Mesenteric fat pad (tissue), 1 donor: ENCODE data around the gene GAL. TPM values are rescaled to one million over a fixed set of nuclear protein-coding genes. Genes with fewer than 3 reads are reported as not detected.

Experiments
- DNase-seq: peaks from one replicate; pipeline ENCODE4 v3.0.0-alpha.2; 2020; ENCODE audit warnings: low spot score
- total RNA-seq: library from RNA; stranded (reverse); fragmentation: NEBNext Ultra II Directional; extraction: Animal tissue kit (Norgen Biotek cat#: 25700); gene quantifications from one replicate; pipeline ENCODE4 v1.2.1, GENCODE V29; 2021
- donor health status: DM: yes; HTN: yes; CAD: no.

GAL gene
- total RNA-seq, 1 donor from 2014 or later, result 1.4 TPM

DNA sequence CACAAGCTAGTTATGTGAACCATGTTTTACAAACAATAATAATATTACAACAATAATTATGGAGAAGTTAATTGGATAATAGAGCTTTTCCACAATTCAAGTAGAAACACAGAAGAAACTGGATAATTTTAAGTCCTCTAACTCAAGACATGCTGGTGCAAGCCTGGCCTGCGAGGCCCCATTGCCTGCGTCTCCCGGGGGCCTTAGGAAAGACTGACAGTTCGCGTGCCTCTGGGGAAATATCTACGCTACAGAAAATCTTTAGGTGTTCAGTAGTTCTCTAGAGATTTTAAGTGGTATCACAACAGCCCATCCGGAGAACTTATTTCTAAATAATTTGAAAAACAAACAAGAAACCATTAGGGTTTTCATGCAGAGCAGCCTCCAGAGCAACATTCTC is 23.2 kb downstream of the GAL start:
- DNase-seq, result peak; percentile 80

GRCh38 chr11:68709062-68709461 is 24.7 kb downstream of the GAL start:
- no peak for DNase-seq

DNA sequence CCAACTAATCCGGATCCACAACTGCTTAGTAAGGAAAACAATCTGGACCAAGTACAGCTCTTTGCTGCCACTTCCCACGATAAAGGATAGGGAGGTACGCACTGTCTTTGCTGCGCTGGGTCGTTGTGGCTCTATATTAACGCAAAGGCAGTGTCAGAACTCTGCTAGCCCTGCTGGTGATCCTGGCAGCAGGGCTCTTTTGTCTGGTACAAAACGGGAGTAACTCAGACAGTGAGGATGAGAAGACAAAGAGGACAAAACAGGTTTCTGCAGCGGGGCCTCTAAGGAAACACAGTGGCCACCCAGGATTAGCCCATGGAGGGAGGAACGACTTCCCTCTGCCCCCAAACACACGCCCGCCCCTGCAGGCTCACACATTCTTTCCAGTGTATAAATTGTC is 26.1 kb downstream of the GAL start:
- no peak for DNase-seq

DNA sequence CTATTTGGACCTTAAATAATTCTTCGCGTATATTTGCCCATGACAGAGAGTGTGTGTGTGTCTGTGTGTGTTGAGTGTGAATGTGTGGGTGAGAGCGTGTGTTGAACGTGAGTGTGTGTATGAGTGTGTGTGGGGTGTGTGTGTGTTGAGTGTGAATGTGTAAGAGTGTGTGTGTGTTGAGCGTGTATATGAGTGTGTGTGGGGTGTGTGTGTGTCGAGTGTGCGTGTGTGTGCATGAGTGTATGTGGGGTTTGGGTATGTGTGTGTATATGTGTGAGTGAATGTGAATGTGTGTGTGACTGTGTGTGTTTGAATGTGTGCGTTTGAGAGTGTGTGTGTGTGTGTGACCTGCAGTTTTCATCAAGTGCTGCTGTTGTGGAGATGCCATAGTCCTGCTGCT is 26.8 kb downstream of the GAL start:
- DNase-seq, result no peak

DNA sequence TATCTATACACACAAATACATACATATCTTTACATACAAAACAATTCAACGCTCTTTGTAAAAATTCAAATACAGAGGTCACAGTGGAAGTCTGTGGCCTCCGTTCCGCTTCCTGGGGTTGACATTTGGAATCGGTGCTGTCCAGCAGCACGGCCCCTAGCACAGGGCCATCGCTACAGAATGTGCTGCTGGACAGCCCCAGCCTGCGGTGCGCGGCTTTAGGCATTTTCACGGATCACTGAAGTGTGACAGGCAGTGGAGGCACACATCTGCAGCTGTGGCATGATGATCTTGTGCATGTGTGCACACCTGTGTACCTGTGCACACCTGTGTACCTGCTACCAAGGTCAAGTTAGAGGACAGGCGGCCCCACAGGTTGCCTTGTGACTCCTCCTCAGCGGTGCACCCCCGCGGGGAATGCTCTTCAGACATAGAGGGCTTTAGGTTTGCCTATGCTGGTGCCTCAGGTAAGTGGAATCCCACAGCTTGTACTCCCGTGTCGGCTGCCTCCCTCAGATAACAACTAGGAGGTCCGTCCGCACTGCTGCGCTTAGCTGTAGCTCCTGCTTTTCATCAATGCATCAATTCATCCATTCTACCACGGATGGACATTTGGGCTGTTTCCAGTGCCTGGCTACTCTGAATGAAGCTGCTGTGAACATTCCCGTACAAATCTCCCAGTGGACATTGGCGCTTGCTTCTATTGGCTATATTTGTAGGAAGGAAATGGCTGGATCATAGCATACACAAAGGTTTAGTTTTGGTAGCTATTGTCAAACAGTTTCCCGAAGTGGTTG is 29.9 kb downstream of the GAL start:
- DNase-seq, result no peak

DNA sequence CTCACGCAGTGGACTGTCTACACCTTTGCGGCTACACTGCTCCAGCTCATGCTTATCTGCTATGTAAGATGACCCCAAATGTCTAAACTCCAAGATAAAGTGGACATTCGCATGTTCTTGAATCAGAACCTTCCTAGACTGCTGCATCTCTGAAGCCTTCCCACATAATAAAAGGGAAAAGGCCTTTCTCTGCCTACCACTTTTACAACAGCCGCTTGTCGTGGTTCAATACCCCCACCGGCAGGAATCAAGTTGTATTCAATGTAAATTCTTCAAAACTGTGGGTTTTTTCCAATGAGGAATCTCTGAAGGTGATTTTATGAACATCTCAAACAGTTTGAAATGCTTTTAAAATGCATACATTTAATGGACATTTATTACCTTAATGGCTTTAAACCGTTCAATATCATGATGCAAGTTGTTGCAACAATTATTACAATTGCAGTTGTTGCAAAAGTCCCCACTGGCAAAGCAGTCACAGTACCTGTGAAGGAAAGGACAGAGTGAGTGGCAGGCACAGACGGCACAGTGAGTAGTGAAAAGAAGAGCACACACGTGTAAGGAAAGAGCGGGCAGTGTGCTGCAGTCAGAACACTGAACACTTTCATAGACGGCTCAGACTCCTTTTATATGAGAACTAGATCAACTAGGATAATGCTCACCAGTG is 31.2 kb downstream of the GAL start:
- DNase-seq, result no peak

- no peak for DNase-seq
Observed at GRCh38 chr11:68721075-68721474, 36.7 kb downstream of the GAL start.

DNA sequence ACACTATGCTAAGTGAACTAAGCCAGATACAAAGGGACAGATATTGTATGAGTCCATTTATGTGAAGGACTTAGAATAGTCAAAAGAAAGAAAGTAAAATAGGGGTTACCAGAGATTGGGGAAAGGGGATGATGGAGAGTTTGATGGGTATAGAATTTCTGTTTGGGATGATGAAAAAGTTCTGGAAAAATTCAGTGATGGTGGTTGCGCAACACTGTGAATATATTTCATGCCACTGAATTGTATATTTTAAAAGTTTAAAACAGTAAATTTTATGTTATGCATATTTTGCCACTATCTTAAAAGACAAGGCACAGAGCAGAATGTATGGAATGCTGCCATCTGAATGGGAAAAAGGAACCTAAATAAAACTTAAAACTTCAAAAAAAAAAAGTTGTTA is 37.8 kb downstream of the GAL start:
- no peak for DNase-seq

GRCh38 chr11:68724293-68724692 is 39.9 kb downstream of the GAL start:
- DNase-seq, result no peak

DNA sequence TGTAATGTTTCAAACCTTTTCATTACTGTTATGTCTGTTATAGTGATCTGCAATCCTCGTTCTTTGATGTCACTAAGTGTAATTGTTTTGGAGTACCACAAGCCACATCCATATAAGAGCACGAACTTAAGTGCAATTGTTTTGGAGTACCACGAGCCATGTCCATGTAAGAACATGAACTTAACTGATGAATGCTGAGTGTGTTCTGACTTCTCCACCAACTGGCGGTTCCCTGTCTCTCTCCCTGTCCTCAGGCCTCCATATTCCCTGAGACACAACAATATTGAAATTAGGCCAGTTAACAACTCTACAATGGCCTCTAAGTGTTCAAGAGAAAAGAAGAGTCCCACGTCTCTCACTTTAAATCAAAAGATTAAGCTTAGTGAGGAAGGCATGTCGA is 43.4 kb downstream of the GAL start:
- DNase-seq, result no peak

DNA sequence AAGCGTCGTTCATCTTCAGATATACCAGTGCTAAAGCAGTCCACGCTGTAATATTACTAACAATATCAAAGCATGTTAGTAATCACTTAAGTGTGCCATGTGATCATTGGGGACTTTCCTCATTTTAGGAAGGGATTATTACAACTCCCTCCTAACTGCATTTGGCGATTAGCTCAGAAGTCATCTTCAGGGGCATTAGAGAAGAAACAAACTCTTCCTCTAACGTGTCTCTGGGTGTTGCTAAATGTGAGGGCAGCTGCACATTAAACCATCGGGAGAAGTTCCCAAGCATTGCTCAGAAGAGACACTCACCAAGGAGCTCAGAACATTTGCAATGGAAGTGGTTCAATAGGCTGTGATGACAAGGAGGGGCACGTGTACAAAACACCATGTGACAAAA is 49.8 kb downstream of the GAL start:
- no peak for DNase-seq

- DNase-seq, result no peak
Observed at GRCh38 chr11:68735125-68735524, 50.8 kb downstream of the GAL start.

DNA sequence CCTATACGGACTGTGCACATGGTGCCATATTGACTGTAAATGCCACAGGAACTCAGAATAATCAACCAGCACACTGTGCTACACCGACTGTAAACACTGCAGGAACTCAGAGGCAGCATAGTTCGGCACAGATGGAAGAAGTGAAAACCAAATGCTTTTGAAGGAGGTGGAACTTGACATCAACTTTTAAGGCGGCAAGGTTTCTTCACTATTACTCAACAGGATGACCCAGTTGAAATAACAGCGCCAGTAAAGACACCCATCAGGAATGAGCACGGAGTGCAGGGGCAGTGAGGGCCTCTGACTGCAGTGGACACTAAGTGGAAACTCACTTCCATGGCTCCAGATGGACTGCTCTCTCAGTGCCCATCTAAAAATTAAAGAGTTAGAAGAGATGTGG is 51.3 kb downstream of the GAL start:
- no peak for DNase-seq

Other genes with a start within 250 kb of the GAL start
- 81.3 TPM for gene PPP6R3, start 223.8 kb upstream of the GAL start, total RNA-seq
- 0.55 TPM for gene TESMIN, start 67.0 kb downstream of the GAL start, total RNA-seq
- 51.9 TPM for gene CPT1A, start 157.4 kb downstream of the GAL start, total RNA-seq
- 41.9 TPM for gene MRPL21, start 219.3 kb downstream of the GAL start, total RNA-seq
- 16.7 TPM for gene IGHMBP2, start 219.3 kb downstream of the GAL start, total RNA-seq